Esophagus squamous epithelium (tissue), 4 donors: Measurements from ENCODE around the gene KLK12.

ENCODE experiments used
- CTCF ChIP-seq, 6 experiments: fragments of 450-650 bp in 4 of 6; fragments of 200-600 bp in 2 of 6; sonication (generic) in 2 of 6; IDR thresholded peaks; one replicate each; pipeline ENCODE4 v1.5.1; 2016 to 2019; ENCODE audit warnings: antibody characterized with exemption in 6 of 6, mild to moderate bottlenecking in 4 of 6, moderate library complexity in 4 of 6
- POLR2A ChIP-seq, 4 donors: fragments of 450-650 bp; IDR thresholded peaks; one replicate each; pipeline ENCODE4 v1.6.1; 2017; ENCODE audit warnings: antibody characterized with exemption in 4 of 4, mild to moderate bottlenecking in 4 of 4, moderate library complexity in 3 of 4

GRCh38 chr19:51012661-51013190 is 22.1 kb downstream of the KLK12 start:
- TF ChIP-seq CTCF (IDR thresholded peaks at IDR 0.05) (no peak), POLR2A (IDR thresholded peaks at IDR 0.05) (no peak)
